Liver (tissue), 9 donors: Measurements from ENCODE around the gene GBE1. TPM values are rescaled to one million over a fixed set of nuclear protein-coding genes. Genes with fewer than 3 reads are reported as not detected.

ENCODE experiments used
- DNase-seq: peaks from one replicate; pipeline ENCODE4 v3.0.0-alpha.2; 2017; ENCODE audit warnings: low spot score
- H3K27ac ChIP-seq, 2 donors: one replicate each; pipeline ENCODE4 v1.7.0; 2013; ENCODE audit warnings: inconsistent platforms in 2 of 2, low read length in 2 of 2, control low read depth in 1 of 2, low read depth in 1 of 2, mild to moderate bottlenecking in 1 of 2
- H3K27me3 ChIP-seq, 4 donors: one replicate each; pipeline versions ENCODE4 v1.6.1 to v1.7.0; 2013; ENCODE audit warnings: low read length in 3 of 4, inconsistent platforms in 1 of 4, mild to moderate bottlenecking in 1 of 4, moderate library complexity in 1 of 4; ENCODE audit not compliant: control insufficient read depth in 4 of 4, insufficient read depth in 4 of 4
- H3K36me3 ChIP-seq, 4 donors: one replicate each; pipeline versions ENCODE4 v1.6.1 to v1.7.0; 2013; ENCODE audit warnings: low read length in 3 of 4, mild to moderate bottlenecking in 3 of 4, low read depth in 1 of 4, moderate library complexity in 1 of 4; ENCODE audit not compliant: control insufficient read depth in 4 of 4, insufficient read depth in 3 of 4
- H3K4me1 ChIP-seq, 4 donors: one replicate each; pipeline versions ENCODE4 v1.6.1 to v1.7.0; 2013; ENCODE audit warnings: low read length in 3 of 4, mild to moderate bottlenecking in 3 of 4, moderate library complexity in 1 of 4; ENCODE audit not compliant: control insufficient read depth in 4 of 4, insufficient read depth in 4 of 4
- H3K4me3 ChIP-seq, 3 donors: one replicate each; pipeline versions ENCODE4 v1.6.1 to v1.7.0; 2013; ENCODE audit warnings: low read length in 3 of 3, control low read depth in 1 of 3, low read depth in 1 of 3, mild to moderate bottlenecking in 1 of 3
- H3K9ac ChIP-seq, 2 donors: one replicate each; pipeline ENCODE4 v1.7.0; 2013; ENCODE audit warnings: low read length in 2 of 2, mild to moderate bottlenecking in 2 of 2, moderate library complexity in 2 of 2, control low read depth in 1 of 2, low read depth in 1 of 2
- H3K9me3 ChIP-seq, 4 donors: one replicate each; pipeline versions ENCODE4 v1.6.1 to v1.7.0; 2013; ENCODE audit warnings: low read length in 3 of 4; ENCODE audit not compliant: control insufficient read depth in 4 of 4
- CTCF ChIP-seq: fragments of 150-350 bp; IDR thresholded peaks from 2 replicates; pipeline ENCODE4 v1.5.1; 2017; ENCODE audit warnings: improper control_type of control experiment, low read depth, low read length; ENCODE audit not compliant: missing input control
- EGR1 ChIP-seq, 2 donors: IDR thresholded peaks; 2 replicates each; pipeline ENCODE4 v1.6.1; 2016 to 2018; ENCODE audit warnings: antibody characterized with exemption in 2 of 2, low read depth in 2 of 2
- FOXA2 ChIP-seq: IDR thresholded peaks from 2 replicates; pipeline ENCODE4 v1.6.1; 2016; ENCODE audit warnings: antibody characterized with exemption
- GABPA ChIP-seq, 2 donors: IDR thresholded peaks in 1 of 2; conservative IDR thresholded peaks in 1 of 2; 2 replicates each; pipeline ENCODE4 v1.6.1; 2016; ENCODE audit warnings: antibody characterized with exemption in 2 of 2, mild to moderate bottlenecking in 1 of 2, moderate library complexity in 1 of 2
- HNF4A ChIP-seq, 2 donors: conservative IDR thresholded peaks; 2 replicates each; pipeline ENCODE4 v1.6.1; 2016; ENCODE audit warnings: antibody characterized with exemption in 2 of 2, mild to moderate bottlenecking in 2 of 2
- HNF4G ChIP-seq: IDR thresholded peaks from 2 replicates; pipeline ENCODE4 v1.6.1; 2016; ENCODE audit warnings: antibody characterized with exemption
- JUND ChIP-seq, 2 donors: IDR thresholded peaks; 2 replicates each; pipeline ENCODE4 v1.6.1; 2016; ENCODE audit warnings: antibody characterized with exemption in 2 of 2
- MAX ChIP-seq: IDR thresholded peaks from 2 replicates; pipeline ENCODE4 v1.6.1; 2016; ENCODE audit warnings: antibody characterized with exemption
- NR2F2 ChIP-seq: IDR thresholded peaks from 2 replicates; pipeline ENCODE4 v1.6.1; 2016; ENCODE audit warnings: antibody characterized with exemption
- RAD21 ChIP-seq, 2 donors: IDR thresholded peaks; 2 replicates each; pipeline ENCODE4 v1.6.1; 2016; ENCODE audit warnings: antibody characterized with exemption in 2 of 2, mild to moderate bottlenecking in 2 of 2
- REST ChIP-seq: IDR thresholded peaks from 2 replicates; pipeline ENCODE4 v1.6.1; 2016; ENCODE audit warnings: antibody characterized with exemption, mild to moderate bottlenecking
- RXRA ChIP-seq, 2 donors: IDR thresholded peaks; 2 replicates each; pipeline ENCODE4 v1.6.1; 2017 to 2018; ENCODE audit warnings: antibody characterized with exemption in 2 of 2, mild to moderate bottlenecking in 1 of 2
- SP1 ChIP-seq: IDR thresholded peaks from 2 replicates; pipeline ENCODE4 v1.6.1; 2018; ENCODE audit warnings: antibody characterized with exemption, mild to moderate bottlenecking
- TAF1 ChIP-seq: conservative IDR thresholded peaks from 2 replicates; pipeline ENCODE4 v1.6.1; 2016; ENCODE audit warnings: antibody characterized with exemption, mild to moderate bottlenecking
- YY1 ChIP-seq: IDR thresholded peaks from 2 replicates; pipeline ENCODE4 v1.6.1; 2016; ENCODE audit warnings: antibody characterized with exemption, mild to moderate bottlenecking
- WGBS: extraction: QIAGEN DNeasy Blood & Tissue Kit; methylation state at CpG from one replicate; pipeline ENCODE4 v1.1.7; 2013; 5-methylcytosine and 5-hydroxymethylcytosine counted together
- polyA plus RNA-seq, 2 donors: library from polyadenylated mRNA; stranded (reverse) in 1 of 2; unstranded in 1 of 2; fragments of 200-250 nt in 1 of 2; fragments of >200 nt in 1 of 2; fragmentation: Nextera tagmentation in 1 of 2; extraction: Ambion mirVana in 1 of 2; gene quantifications; one replicate each; pipeline versions ENCODE4 v1.2.1 to v1.2.3, GENCODE V29; 2013 to 2015
- total RNA-seq, 2 donors: library from RNA; depleted of rRNA; stranded (reverse); fragments of >200 nt; gene quantifications; one replicate each; pipeline ENCODE4 v1.2.3, GENCODE V29; 2014
- donor health status: healthy.
- donor health status: healthy.
- donor health status: healthy.
- donor health status: healthy.
- donor health status: healthy.

Gene GBE1
- total and polyA plus RNA-seq, 4 donors: 22.5 to 95.6 (median 25.8) TPM

GRCh38 chr3:81476692-81477091 is 284.8 kb downstream of the GBE1 start:
- no peak overlapping the region for H3K4me3 ChIP-seq
- no peaks in the 10 kb centered on the region for H3K4me1 ChIP-seq
- TF ChIP-seq NR2F2 (no peak), SP1 (no peak), RXRA (IDR thresholded peaks at IDR 0.05) (no peak), FOXA2 (no peak), JUND (IDR thresholded peaks at IDR 0.05) (no peak), REST (no peak), CTCF (no peak), EGR1 (IDR thresholded peaks at IDR 0.05; ENCODE audit: low read depth in 2 of 2) (no peak), GABPA (IDR thresholded peaks at IDR 0.05 in 1 of 2, conservative IDR thresholded peaks at IDR 0.05 in 1 of 2) (no peak), RAD21 (IDR thresholded peaks at IDR 0.05) (no peak), YY1 (no peak), HNF4A (conservative IDR thresholded peaks at IDR 0.05) (no peak), MAX (no peak)
- H3K27ac ChIP-seq: no peak overlapping the region
- H3K9ac ChIP-seq: no peak overlapping the region
- no peaks in the 10 kb centered on the region for H3K9me3 ChIP-seq
- 47% methylated on average over 4 of the region's 4 CpGs for WGBS
- H3K27me3 ChIP-seq: no peaks in the 10 kb centered on the region
- no peak for DNase-seq
- H3K36me3 ChIP-seq: no peaks in the 10 kb centered on the region

GRCh38 chr3:81472600-81473362 is 288.7 kb downstream of the GBE1 start:
- WGBS: 79% methylated on average over 6 of the region's 6 CpGs
- no peaks in the 10 kb centered on the region for H3K36me3 ChIP-seq

More at GRCh38 chr3:81472600-81473362, 288.7 kb downstream of the GBE1 start:
- H3K27ac ChIP-seq: no peak overlapping the region
- no peak overlapping the region for H3K4me3 ChIP-seq
- H3K9me3 ChIP-seq: no peaks in the 10 kb centered on the region
- no peaks in the 10 kb centered on the region for H3K27me3 ChIP-seq
- no peaks in the 10 kb centered on the region for H3K4me1 ChIP-seq
- H3K9ac ChIP-seq: no peak overlapping the region
- DNase-seq: no peak
- no peak for TF ChIP-seq FOXA2
- TF ChIP-seq TAF1: no peak
- TF ChIP-seq HNF4G: no peak
